GM12891 (cell line): ENCODE data around the gene DRAP1.

ENCODE experiments used
- DNase-seq: peaks from one replicate; pipeline ENCODE4 v3.0.0; 2011; ENCODE audit warnings: low spot score; ENCODE audit not compliant: insufficient read length
- FAIRE-seq: peaks from 2 replicates; lab custom pipeline; 2011; peaks lifted over from hg19 to GRCh38; lab: Jason Lieb, UNC
- PAX5 ChIP-seq: IDR thresholded peaks from 2 replicates; pipeline ENCODE4 v1.6.1; 2011; ENCODE audit warnings: low read length, moderate library complexity, mild to moderate bottlenecking; ENCODE audit not compliant: insufficient read depth, severe bottlenecking
- POLR2A ChIP-seq: IDR thresholded peaks from 2 replicates; pipeline ENCODE4 v1.6.1; 2011; ENCODE audit warnings: low read depth, low read length, control low read depth
- POLR2AphosphoS5 ChIP-seq: IDR thresholded peaks from 2 replicates; pipeline ENCODE4 v1.6.1; 2011; ENCODE audit warnings: low read depth, low read length, control low read depth
- POU2F2 ChIP-seq: IDR thresholded peaks from 2 replicates; pipeline ENCODE4 v1.6.1; 2011; ENCODE audit warnings: low read depth, mild to moderate bottlenecking, control low read depth, low read length, moderate library complexity
- SPI1 ChIP-seq: IDR thresholded peaks from 2 replicates; pipeline ENCODE4 v1.6.1; 2011; ENCODE audit warnings: low read depth, low read length, control low read depth
- TAF1 ChIP-seq: IDR thresholded peaks from 2 replicates; pipeline ENCODE4 v1.6.1; 2011; ENCODE audit warnings: low read depth, low read length, control low read depth

Gene DRAP1

GRCh38 chr11:65927904-65928397 is 8.7 kb downstream of the DRAP1 start:
- 0 out of 2 replicates have a peak, but pooled peaks have one; percentile 3 for TF ChIP-seq SPI1
- TF ChIP-seq TAF1 = peak; percentile 35; the same call in 1 of the 2 replicates
- no peak for TF ChIP-seq POU2F2
- DNase-seq = peak; percentile 84
- peak; percentile 87 for FAIRE-seq

DNA sequence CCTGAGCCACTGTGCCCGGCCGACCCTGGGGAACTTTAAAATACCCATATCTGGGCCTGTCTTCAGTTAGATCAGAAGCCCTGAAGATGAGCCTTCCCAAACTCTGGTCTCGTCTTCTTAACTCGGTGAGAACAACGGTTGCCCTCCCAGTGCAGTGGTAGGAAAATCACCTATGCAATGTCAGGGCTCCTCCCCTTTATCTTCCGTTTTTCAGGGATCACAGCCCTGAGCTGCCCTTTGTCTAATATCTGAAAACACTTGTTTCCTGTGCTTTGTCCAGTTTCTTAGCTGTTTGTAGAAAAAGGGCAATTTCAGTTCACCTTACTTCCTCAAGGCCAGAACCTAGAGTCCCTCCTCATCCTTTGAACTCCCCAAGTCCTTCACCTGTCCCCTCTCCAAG is 9.4 kb downstream of the DRAP1 start:
- FAIRE-seq = peak; percentile 74
- no peak for DNase-seq
- TF ChIP-seq POU2F2 (no peak), POLR2A (no peak), SPI1 (no peak), PAX5 (no peak), POLR2AphosphoS5 (no peak), TAF1 (no peak)

DNA sequence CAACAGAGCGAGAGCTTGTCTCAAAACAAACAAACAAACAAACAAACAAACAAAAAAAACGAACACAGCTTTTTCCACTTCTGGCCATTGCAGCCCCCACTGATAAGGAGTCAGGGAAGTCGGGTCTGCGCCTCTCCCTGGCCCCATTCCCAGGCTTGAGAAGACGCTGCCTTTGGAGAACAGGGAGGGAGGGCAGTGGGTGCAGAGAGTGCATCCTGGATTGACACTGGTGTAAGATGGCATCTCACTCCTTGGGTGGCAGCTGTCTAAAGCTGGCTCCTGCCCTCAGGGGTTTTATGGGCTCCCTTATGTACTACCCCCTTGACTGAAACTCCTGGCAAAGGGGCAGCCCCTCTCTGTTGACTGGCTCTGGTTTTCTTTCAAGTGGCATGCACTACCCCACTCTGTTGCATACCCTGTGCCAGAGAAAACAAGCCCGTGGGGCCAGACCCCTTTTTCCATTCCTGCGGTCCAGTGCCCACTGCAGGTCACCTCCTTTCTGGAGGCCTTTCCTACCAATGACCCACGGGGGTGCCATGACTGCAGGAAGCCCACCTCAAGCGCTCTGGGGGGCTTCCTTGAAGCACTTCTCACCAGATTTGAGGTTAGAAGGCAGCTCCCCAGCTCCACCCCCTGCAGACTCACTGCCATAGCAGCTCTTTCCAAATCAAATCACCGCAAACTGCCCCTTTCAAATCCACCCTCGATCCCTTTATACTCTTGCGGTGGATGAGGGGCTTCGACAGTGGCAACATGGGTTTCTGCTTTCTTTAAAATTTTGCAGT is 12.7 kb downstream of the DRAP1 start:
- DNase-seq = no peak
- FAIRE-seq = no peak
- TF ChIP-seq POU2F2 (no peak), TAF1 (no peak), SPI1 (no peak), POLR2A (no peak), PAX5 (no peak), POLR2AphosphoS5 (no peak)

GRCh38 chr11:65932558-65932919 is 13.3 kb downstream of the DRAP1 start:
- TF ChIP-seq POLR2AphosphoS5 (no peak), TAF1 (no peak), POLR2A (no peak), PAX5 (no peak), SPI1 (no peak), POU2F2 (no peak)
- FAIRE-seq = no peak
- DNase-seq = no peak

- no peak for FAIRE-seq
- TF ChIP-seq TAF1 (no peak), PAX5 (no peak), POLR2A (no peak), POLR2AphosphoS5 (no peak), SPI1 (no peak), POU2F2 (no peak)
- no peak for DNase-seq
Measured at GRCh38 chr11:65934014-65934413, 14.8 kb downstream of the DRAP1 start.

DNA sequence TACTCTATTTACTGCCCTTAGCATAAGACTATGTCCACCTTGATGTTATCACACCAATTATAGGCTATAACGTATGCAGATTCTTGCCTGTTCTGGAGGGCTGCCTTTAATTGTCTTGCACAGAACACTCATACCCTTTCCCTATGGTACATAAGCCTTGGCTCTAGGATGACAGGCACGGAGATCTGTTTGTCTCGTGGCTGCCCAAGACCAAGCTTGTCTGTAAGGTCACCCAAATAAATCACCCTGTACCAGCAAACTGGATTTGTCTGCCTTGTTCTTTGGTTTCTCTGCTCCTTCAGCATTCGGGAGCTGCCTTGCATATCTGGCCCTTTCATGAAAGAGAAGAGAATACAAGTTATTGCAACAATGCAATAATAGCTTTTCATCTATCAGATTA is 18.5 kb downstream of the DRAP1 start:
- no peak for TF ChIP-seq SPI1
- FAIRE-seq = no peak
- DNase-seq = no peak

DNA sequence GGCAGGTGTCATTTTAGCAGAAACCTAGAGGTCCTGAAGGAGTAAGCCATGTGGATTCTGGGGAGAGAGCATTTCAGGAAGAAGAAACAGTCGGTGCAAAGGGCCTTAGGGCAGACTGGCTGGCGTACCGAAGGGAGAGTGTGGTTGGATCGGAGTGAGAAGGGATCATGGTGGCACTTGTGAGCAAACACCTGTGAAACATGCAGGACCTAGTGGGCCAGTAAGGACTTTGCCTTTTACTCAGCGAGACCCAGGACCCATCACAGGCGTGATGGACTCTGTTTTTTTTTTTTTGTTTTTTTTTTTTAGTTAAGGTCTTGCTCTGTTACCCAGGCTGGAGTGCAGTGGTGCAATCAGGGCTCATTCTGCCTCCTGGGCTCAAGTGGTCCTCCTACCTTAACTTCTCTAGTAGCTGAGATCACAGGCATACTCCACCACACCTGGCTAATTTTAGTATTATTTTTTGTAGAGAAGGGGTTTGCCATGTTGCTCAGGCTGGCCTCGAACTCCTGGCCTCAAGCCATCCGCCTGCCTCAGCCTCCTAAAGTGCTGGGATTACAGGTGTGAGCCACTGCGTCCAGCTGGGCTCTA is 22.6 kb downstream of the DRAP1 start:
- FAIRE-seq (no peak), DNase-seq (no peak)
- no peak for TF ChIP-seq PAX5
- no peak for TF ChIP-seq POU2F2
- TF ChIP-seq SPI1 = no peak
- no peak for TF ChIP-seq POLR2AphosphoS5
- no peak for TF ChIP-seq POLR2A
- TF ChIP-seq TAF1 = no peak

DNA sequence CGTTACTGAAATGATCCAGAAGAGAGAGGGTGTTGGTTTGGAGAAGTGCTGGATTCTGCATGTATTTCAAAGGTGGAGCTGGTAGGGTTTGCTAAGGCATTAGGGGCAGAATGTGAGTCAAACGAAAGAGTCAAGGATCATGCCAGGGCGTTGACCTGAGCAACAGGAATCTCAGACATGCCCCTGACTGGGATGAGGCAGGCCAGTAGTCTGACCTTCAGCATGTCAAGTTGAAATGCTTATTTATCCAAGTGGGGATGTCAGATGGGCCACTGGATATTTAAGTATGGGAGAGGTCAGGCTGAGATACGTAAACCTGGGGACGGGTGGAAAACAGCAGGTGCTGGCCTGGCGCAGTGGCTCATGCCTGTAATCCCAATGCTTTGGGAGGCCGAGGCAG is 23.3 kb downstream of the DRAP1 start:
- TF ChIP-seq POU2F2 (no peak), PAX5 (no peak), POLR2AphosphoS5 (no peak)
- no peak for FAIRE-seq
- DNase-seq = no peak

GRCh38 chr11:65944191-65944590 is 25.0 kb downstream of the DRAP1 start:
- TF ChIP-seq SPI1 (no peak), PAX5 (no peak)
- FAIRE-seq (no peak), DNase-seq (no peak)

DNA sequence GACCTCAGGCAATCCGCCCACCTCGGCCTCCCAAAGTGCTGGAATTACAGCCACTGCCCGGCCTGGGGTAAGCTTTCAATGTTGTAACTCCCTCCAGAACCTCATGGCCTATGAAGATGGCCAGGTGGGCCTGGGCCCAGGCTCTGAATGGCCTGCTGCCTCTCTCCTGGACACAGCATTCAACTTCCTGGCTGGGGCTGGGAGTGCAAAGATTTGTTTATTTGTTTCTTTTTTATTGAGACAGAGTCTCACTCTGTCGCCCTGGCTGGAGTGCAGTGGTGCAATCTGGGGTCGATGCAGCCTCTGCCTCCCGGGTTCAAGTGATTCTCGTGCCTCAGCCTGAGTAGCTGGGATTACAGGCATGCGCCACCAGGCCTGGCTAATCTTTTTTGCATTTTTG is 25.5 kb downstream of the DRAP1 start:
- DNase-seq (no peak), FAIRE-seq (no peak)
- no peak for TF ChIP-seq TAF1
- TF ChIP-seq SPI1 = no peak
- no peak for TF ChIP-seq POLR2A
- TF ChIP-seq POLR2AphosphoS5 = no peak
- TF ChIP-seq PAX5 = no peak
- no peak for TF ChIP-seq POU2F2
